Measurements from ENCODE around the gene POLD2. TPM values are rescaled to one million over a fixed set of nuclear protein-coding genes. Genes with fewer than 3 reads are reported as not detected.
A peak's percentile ranks its signal among the peaks of the same experiment; 100 is the strongest.
"Not testable (repeated sequence)": the region's sequence is repeated elsewhere in the genome, so short reads cannot be mapped to it uniquely, and the experiment has no call there.

The POLD2 gene
- total RNA-seq, 1 experiment from 2014 or later, result 149 TPM

GRCh38 chr7:44134943-44135628, 11.7 kb upstream of the POLD2 start:
- Histone ChIP-seq H3K36me3 (no peaks in the 10 kb centered on the region), H3K27ac (no peak overlapping the region), H3K4me1 (peaks cover 23% of the 10 kb centered on the region), H3K9me3 (replicated peaks) (no peaks in the 10 kb centered on the region), H3K27me3 (no peaks in the 10 kb centered on the region), H3K4me3 (no peak overlapping the region)
- no peak for DNase-seq

DNA sequence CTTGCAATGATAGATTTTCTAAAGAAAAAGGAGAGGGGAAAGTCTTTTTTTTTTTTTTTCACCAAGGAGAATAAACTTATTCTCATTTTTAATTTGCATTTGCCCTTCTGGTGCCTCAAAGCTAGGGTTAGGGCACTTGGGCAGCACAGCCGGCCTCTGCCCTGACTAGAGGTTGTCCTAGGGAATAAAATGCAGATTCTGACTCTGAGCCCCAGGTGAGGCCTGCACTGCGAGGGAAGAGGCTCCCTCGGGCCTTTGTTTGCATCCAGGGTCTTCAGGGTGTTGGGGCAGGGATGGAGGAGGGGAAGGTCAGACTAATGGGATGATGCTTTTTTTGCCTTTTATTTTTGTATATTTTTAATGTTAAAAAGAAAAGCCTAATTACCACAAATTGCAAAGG, 9.9 kb upstream of the POLD2 start:
- no peak for DNase-seq
- Histone ChIP-seq H3K27me3 (no peaks in the 10 kb centered on the region), H3K9me3 (replicated peaks) (no peaks in the 10 kb centered on the region), H3K36me3 (no peaks in the 10 kb centered on the region), H3K4me3 (no peak overlapping the region), H3K27ac (no peak overlapping the region), H3K4me1 (peaks cover 28% of the 10 kb centered on the region)

DNA sequence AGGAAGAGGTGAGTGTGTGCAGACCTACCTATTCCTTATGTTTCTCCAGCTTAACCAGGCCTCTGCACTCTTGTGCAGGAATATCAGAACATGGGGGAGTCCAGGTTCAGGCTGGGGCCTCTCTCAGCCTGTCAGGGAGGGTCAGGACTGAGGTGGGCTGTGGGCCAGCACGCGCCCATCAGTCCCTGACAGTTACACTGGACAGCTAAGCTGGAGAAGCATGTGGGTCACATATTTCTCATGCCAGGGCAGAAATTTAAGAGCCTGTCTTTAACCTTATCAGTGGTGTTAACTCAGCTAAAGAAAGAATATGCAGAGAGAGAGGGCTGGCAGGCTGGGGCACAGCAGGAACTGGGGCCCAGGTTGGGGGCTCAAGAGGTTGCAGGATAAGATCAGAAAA, 8.7 kb upstream of the POLD2 start:
- Histone ChIP-seq H3K4me3 (no peak overlapping the region), H3K36me3 (no peaks in the 10 kb centered on the region), H3K9me3 (replicated peaks) (no peaks in the 10 kb centered on the region), H3K27ac (peak overlapping the region; percentile 26; the same call in 1 of the 2 replicates), H3K4me1 (peaks cover 24% of the 10 kb centered on the region), H3K27me3 (no peaks in the 10 kb centered on the region)
- DNase-seq, result no peak

- Histone ChIP-seq H3K27ac (peak overlapping the region; percentile 26), H3K4me3 (no peak overlapping the region), H3K4me1 (peaks cover 24% of the 10 kb centered on the region), H3K9me3 (replicated peaks) (no peaks in the 10 kb centered on the region), H3K27me3 (no peaks in the 10 kb centered on the region), H3K36me3 (no peaks in the 10 kb centered on the region)
- peak; percentile 58 to 70 for DNase-seq
Observed at GRCh38 chr7:44131173-44132029, 8.1 kb upstream of the POLD2 start.

DNA sequence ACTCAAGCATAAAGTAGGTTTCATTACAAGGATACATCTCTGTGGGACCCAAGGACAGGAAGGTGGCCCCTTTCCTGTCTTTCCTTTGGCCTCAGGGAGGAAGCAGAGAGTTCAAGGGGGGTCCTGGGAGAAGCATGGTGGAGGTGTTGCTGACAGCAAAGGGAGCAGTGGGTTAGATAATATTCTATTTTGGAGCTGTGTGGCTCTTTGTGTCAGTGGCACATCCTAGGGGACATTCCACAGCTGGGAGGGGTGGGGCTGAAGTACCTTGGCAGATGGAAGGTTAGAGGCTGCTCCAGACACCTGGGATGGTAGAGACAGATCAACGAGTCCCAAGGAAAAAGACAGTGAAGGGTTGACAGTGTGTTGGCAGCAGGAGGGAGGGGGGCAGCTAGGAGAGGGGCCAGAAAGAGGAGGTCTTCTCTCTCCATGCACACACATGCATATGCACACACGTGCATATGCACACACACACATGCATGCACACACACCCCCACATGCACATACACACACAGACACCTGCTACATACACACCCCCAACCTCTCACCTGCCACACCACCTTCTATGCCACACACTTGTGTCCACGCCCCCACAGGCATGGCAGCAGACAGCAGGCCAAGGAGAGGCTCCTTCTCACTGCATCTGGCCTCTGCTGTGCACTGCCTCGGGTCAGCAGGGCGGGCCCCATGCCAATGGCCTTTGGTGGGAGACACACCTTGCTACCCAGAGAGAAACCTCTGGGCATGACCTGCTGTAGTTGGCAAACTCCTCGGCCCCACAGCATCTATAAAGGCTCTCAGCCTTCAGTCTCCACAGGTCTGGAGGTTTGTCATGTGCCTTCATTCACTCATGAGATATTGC, 5.6 kb upstream of the POLD2 start:
- DNase-seq, result no peak
- H3K9me3 ChIP-seq (replicated peaks), result no peaks in the 10 kb centered on the region
- no peaks in the 10 kb centered on the region for H3K36me3 ChIP-seq
- H3K27me3 ChIP-seq, result no peaks in the 10 kb centered on the region
- peaks cover 24% of the 10 kb centered on the region for H3K4me1 ChIP-seq
- H3K4me3 ChIP-seq, result no peak overlapping the region
- no peak overlapping the region for H3K27ac ChIP-seq

- peaks cover 25% of the 10 kb centered on the region for H3K4me1 ChIP-seq
Observed at GRCh38 chr7:44127161-44127560, 3.8 kb upstream of the POLD2 start.

DNA sequence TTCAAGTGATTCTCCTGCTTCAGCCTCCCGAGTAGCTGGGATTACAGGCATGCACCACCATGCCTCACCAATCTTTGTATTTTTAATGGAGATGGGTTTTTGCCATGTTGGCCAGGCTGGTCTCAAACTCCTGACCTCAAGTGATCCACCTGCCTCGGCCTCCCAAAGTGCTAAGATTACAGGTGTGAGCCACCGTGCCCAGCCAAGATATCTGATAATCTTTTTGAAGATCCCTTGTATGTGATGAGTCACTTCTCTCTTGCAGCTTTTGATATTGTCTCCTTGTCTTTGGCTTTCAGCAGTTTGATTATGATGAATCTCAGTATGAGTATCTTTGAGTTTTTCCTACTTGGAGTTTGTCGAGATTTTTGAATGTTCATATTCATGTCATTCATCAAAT, 3.2 kb upstream of the POLD2 start:
- not testable (repeated sequence) for H3K36me3 ChIP-seq; H3K27ac ChIP-seq; H3K9me3 ChIP-seq (replicated peaks); H3K27me3 ChIP-seq; DNase-seq; H3K4me3 ChIP-seq
- peaks cover 22% of the 10 kb centered on the region for H3K4me1 ChIP-seq

More at GRCh38 chr7:44127161-44127560, 3.8 kb upstream of the POLD2 start:
- no peak overlapping the region for H3K27ac ChIP-seq
- no peaks in the 10 kb centered on the region; the same call in 1 of the 2 replicates for H3K36me3 ChIP-seq
- no peak overlapping the region for H3K4me3 ChIP-seq
- no peaks in the 10 kb centered on the region for H3K27me3 ChIP-seq
- DNase-seq, result no peak
- H3K9me3 ChIP-seq (replicated peaks), result no peaks in the 10 kb centered on the region

GRCh38 chr7:44124822-44125202, 1.5 kb upstream of the POLD2 start:
- Histone ChIP-seq H3K27ac (no peak overlapping the region), H3K4me1 (peaks cover 12% of the 10 kb centered on the region), H3K4me3 (no peak overlapping the region), H3K27me3 (no peaks in the 10 kb centered on the region), H3K36me3 (peaks cover 19% of the 10 kb centered on the region; the same call in 1 of the 2 replicates), H3K9me3 (replicated peaks) (no peaks in the 10 kb centered on the region)
- no peak for DNase-seq

DNA sequence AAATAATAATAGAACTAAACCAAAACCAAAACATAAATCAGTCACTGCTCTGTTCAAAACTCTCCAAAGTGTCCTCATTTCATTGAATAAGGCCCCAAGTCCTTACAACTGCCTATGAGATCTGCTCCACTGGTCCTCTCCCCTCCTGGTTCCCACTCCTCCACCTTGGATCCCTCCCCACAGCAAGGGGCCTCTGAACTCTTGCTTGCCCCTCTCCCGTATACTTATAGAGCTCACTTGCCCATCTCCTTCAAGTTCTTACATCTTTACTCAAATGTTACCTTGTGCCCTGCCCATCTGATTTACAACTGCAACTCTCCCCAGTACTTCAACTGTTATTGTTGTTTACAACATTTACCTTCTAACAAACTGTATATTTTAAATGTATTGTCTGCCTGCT, 819 bp downstream of the POLD2 start:
- H3K4me1 ChIP-seq, result peaks cover 5% of the 10 kb centered on the region
- H3K27me3 ChIP-seq, result no peaks in the 10 kb centered on the region
- no peaks in the 10 kb centered on the region for H3K9me3 ChIP-seq (replicated peaks)
- peak overlapping the region; percentile 86 for H3K27ac ChIP-seq
- peaks cover 27% of the 10 kb centered on the region; the same call in 1 of the 2 replicates for H3K36me3 ChIP-seq
- no peak for DNase-seq
- peak overlapping the region; percentile 91 for H3K4me3 ChIP-seq

DNA sequence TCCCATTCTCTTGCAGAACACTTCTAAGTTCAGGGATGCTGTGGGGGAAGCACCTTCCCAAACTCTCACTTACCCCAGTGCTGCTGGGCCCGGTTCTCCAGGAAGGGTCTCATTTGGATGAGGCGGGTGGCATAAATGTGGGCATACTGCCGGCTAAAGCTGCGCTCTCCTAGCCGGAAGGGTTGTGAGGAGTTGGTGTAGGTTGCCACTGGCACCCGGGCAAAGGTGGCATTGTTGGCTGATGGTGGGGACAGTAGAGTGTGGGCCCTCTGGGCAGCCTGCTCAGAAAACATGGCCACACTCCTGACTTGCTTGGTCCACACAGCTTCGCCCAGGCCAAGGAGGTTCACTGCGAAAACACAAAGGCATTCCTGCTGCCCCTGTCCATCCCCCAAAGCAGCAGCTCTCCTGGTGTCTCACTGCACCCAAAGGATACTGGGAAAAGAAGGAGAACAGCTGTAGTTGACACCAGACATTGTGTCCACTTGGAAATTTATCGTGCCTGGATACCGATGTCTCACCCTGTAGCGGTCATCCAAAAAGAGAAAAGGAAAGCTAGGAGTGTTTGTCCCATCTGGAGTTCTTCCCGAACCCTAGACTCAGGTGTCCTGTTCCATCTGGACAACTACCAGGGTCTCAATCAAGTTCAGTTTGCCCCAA, 1.5 kb downstream of the POLD2 start:
- no peaks in the 10 kb centered on the region for H3K27me3 ChIP-seq
- H3K4me1 ChIP-seq, result peaks cover 5% of the 10 kb centered on the region
- no peak overlapping the region; the same call in 1 of the 2 replicates for H3K27ac ChIP-seq
- no peak overlapping the region for H3K4me3 ChIP-seq
- DNase-seq, result no peak
- H3K9me3 ChIP-seq (replicated peaks), result no peaks in the 10 kb centered on the region
- H3K36me3 ChIP-seq, result peaks cover 33% of the 10 kb centered on the region; the same call in 1 of the 2 replicates

DNA sequence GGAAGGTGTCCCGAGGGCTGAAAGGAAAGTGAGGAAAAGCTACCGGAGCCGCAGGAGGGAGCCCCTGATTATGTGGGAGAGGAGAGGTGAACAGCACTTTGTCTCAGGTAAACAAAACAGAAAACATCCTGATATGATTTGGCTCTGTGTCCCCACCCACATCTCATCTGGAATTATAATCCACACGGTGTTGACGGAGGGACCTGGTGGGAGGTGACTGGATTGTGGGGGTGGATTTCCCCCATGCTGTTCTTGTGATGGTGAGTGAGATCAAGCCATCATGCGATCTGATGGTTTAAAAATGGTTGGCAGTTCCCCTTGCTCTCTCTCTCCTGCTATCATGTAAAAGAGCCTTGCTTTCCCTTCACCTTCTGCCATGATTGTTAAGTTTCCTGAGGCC, 3.0 kb downstream of the POLD2 start:
- Histone ChIP-seq H3K4me3 (no peak overlapping the region), H3K36me3 (peaks cover 44% of the 10 kb centered on the region), H3K4me1 (peaks cover 5% of the 10 kb centered on the region), H3K27ac (no peak overlapping the region), H3K27me3 (no peaks in the 10 kb centered on the region), H3K9me3 (replicated peaks) (no peaks in the 10 kb centered on the region)
- no peak for DNase-seq

DNA sequence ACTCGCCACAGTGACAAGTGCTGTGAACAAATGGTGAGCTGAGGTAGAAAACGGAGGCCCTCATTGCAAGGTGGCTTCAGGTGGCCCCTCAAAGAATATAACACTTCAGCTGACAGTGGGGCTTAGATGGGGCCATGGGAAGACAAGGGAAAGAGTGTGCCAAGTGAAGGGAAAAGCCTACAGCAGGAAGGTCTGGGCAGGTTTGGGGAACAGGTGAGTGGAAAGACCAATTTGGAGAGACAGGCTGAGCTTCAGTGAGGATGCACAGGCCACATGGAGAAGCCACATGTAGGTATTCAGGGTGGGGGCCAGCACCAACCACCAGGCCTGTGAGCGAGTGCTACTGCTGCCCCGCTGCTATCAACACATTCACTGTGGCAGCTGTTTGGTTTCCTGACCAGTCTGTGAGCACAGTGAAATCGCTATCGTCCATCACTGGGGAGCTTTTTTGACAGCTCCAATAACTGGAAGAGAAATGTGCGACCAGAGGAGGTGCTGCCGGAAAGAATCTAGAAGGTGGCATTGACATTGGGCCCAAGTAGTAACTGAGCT, 3.4 kb downstream of the POLD2 start:
- H3K27ac ChIP-seq, result no peak overlapping the region
- DNase-seq, result no peak
- H3K4me1 ChIP-seq, result peaks cover 5% of the 10 kb centered on the region
- no peaks in the 10 kb centered on the region for H3K27me3 ChIP-seq
- H3K36me3 ChIP-seq, result peaks cover 49% of the 10 kb centered on the region
- H3K4me3 ChIP-seq, result no peak overlapping the region
- H3K9me3 ChIP-seq (replicated peaks), result no peaks in the 10 kb centered on the region

- Histone ChIP-seq H3K27ac (no peak overlapping the region), H3K9me3 (replicated peaks) (no peaks in the 10 kb centered on the region), H3K27me3 (no peaks in the 10 kb centered on the region), H3K4me3 (no peak overlapping the region), H3K36me3 (peaks cover 66% of the 10 kb centered on the region), H3K4me1 (peaks cover 5% of the 10 kb centered on the region)
- no peak for DNase-seq
Observed at GRCh38 chr7:44117801-44118429, 5.4 kb downstream of the POLD2 start.
